Rectal smooth muscle tissue (tissue), 1 donor: ENCODE data around the gene P2RX4.
"Not testable (repeated sequence)": the region's sequence is repeated elsewhere in the genome, so short reads cannot be mapped to it uniquely, and the experiment has no call there.

Experiments used
- H3K27ac ChIP-seq: one replicate; pipeline ENCODE4 v1.7.0; 2013; ENCODE audit warnings: low read depth, low read length, inconsistent platforms
- H3K27me3 ChIP-seq: one replicate; pipeline ENCODE4 v1.7.0; 2013; ENCODE audit warnings: low read length; ENCODE audit not compliant: control insufficient read depth, insufficient read depth
- H3K36me3 ChIP-seq: one replicate; pipeline ENCODE4 v1.7.0; 2013; ENCODE audit warnings: low read length; ENCODE audit not compliant: control insufficient read depth, insufficient read depth
- H3K4me1 ChIP-seq: one replicate; pipeline ENCODE4 v1.7.0; 2013; ENCODE audit warnings: low read length; ENCODE audit not compliant: control insufficient read depth, insufficient read depth
- H3K4me3 ChIP-seq: one replicate; pipeline ENCODE4 v1.7.0; 2013; ENCODE audit warnings: low read length
- H3K9ac ChIP-seq: one replicate; pipeline ENCODE4 v1.7.0; 2013; ENCODE audit warnings: low read length

Gene P2RX4

GRCh38 chr12:121278169-121279070, 68.5 kb downstream of the P2RX4 start:
- H3K4me1 ChIP-seq, result no peaks in the 10 kb centered on the region
- peaks cover 6% of the 10 kb centered on the region for H3K36me3 ChIP-seq
- H3K9ac ChIP-seq, result no peak overlapping the region
- H3K4me3 ChIP-seq, result no peak overlapping the region
- no peak overlapping the region for H3K27ac ChIP-seq
- H3K27me3 ChIP-seq, result no peaks in the 10 kb centered on the region

DNA sequence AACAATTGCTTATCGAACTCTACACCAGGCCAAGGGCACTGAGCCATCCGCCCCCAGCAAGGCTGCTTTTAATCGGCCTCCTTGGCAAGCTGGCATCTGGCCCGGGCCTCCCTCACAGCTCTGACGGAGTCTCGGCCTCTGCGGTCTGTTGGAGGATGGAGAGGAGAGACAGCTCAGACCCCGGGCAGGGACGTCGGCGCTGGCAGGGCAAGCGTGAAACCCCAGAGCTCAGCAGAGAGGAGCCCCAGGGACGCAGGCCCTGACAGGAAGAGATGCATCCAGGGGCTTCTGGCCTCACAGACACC, 69.1 kb downstream of the P2RX4 start:
- Histone ChIP-seq H3K36me3 (peaks cover 3% of the 10 kb centered on the region), H3K9ac (no peak overlapping the region), H3K27me3 (no peaks in the 10 kb centered on the region), H3K4me1 (no peaks in the 10 kb centered on the region), H3K27ac (no peak overlapping the region), H3K4me3 (no peak overlapping the region)

GRCh38 chr12:121279507-121279915, 69.6 kb downstream of the P2RX4 start:
- H3K27me3 ChIP-seq, result no peaks in the 10 kb centered on the region
- no peak overlapping the region for H3K27ac ChIP-seq
- no peak overlapping the region for H3K4me3 ChIP-seq
- H3K4me1 ChIP-seq, result no peaks in the 10 kb centered on the region
- H3K36me3 ChIP-seq, result no peaks in the 10 kb centered on the region
- no peak overlapping the region for H3K9ac ChIP-seq

DNA sequence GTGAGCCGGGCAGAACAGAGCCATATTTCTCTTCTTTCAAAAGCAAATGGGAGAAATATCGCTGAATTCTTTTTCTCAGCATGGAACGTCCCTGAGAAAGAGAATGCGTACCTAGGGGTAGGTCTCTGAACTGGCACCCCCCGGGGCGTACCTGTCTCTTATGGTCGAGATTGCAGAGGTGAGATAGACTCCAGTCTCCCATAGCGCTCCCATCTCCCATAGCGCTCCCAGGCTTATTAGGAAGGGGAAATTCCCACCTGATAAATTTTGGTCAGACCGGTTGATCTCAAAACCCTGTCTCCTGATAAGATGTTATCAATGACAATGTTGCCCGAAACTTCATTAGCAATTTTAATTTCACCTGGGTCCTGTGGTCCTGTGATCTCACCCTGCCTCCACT, 70.6 kb downstream of the P2RX4 start:
- H3K27ac ChIP-seq, H3K4me3 ChIP-seq, H3K27me3 ChIP-seq, H3K36me3 ChIP-seq, H3K9ac ChIP-seq, H3K4me1 ChIP-seq: not testable (repeated sequence)

GRCh38 chr12:121281116-121281515, 71.2 kb downstream of the P2RX4 start:
- H3K4me3 ChIP-seq, H3K9ac ChIP-seq, H3K27me3 ChIP-seq, H3K36me3 ChIP-seq, H3K27ac ChIP-seq, H3K4me1 ChIP-seq: not testable (repeated sequence)

DNA sequence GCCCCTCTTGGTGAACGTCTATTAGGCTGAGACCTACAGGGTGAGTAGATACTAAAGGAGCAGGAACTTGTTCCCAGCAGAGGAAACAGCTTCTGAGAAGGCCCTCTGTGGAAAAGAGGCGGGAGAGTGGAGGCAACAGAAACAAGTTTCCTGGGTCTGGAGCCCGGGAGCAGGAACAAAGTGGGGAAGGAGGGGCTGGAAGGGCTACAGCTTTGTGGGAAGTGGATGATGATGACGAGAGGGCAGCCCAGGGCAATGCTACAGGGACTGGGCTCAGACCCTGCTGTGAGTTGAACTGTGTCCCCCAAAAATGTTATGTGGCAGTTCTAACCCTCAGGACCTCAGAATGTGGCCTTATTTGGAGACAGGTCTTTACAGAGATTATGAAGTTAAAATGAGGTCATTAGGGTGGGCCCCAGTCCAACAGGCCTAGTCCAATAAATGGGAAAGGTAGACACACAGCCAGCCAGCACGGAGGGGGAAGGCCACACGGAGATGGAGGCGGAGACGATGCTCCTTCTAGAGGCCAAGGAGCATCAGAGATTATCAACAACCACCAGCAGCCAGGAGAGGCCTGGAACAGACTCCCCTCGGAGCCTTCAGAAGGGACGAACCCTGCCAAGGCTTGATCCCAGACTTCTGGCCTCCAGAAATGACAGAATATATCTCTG, 72.3 kb downstream of the P2RX4 start:
- Histone ChIP-seq H3K36me3 (no peaks in the 10 kb centered on the region), H3K4me1 (no peaks in the 10 kb centered on the region), H3K27me3 (no peaks in the 10 kb centered on the region), H3K27ac (no peak overlapping the region), H3K9ac (no peak overlapping the region), H3K4me3 (no peak overlapping the region)

- H3K27ac ChIP-seq, H3K4me1 ChIP-seq, H3K27me3 ChIP-seq: not testable (repeated sequence)
These were observed 73.0 kb downstream of the P2RX4 start for GRCh38 chr12:121282910-121283309.

DNA sequence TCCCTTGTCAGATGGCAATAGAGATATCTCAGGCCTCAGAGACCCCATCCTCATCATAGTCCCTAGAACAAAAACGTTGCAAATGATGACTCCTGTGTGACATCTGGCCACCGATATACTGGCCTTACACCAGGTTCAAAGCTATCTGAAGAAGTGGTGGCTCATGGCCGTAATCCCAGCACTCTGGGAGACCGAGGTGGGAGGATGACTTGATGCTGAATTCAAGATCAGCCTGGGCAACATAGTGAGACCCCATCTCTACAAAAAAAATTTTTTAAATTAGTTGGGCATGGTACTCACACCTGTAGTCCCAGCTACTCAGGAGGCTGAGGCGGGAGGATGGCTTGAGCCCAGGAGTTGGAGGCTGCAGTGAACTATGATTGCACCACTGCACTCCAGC, 73.5 kb downstream of the P2RX4 start:
- H3K9ac ChIP-seq, result no peak overlapping the region
- H3K4me1 ChIP-seq, result no peaks in the 10 kb centered on the region
- no peak overlapping the region for H3K27ac ChIP-seq

More at GRCh38 chr12:121282910-121283309, 73.0 kb downstream of the P2RX4 start:
- H3K9ac ChIP-seq, H3K4me3 ChIP-seq, H3K36me3 ChIP-seq: not testable (repeated sequence)

More for the DNA sequence above, 73.5 kb downstream of the P2RX4 start:
- Histone ChIP-seq H3K36me3 (no peaks in the 10 kb centered on the region), H3K27me3 (no peaks in the 10 kb centered on the region), H3K4me3 (no peak overlapping the region)
